HepG2 (cell line): ENCODE measurements around the gene VAPA. TPM values are rescaled to one million over a fixed set of nuclear protein-coding genes. Genes with fewer than 3 reads are reported as not detected.

Experiments
- ATAC-seq: fragments of 200-7000 bp; cut with Tn5 transposase; 3 replicates; pipeline ENCODE4 v1.9.1; 2020; ENCODE audit warnings: mild to moderate bottlenecking, moderate library complexity
- BruUV-seq: library from RNA; stranded (reverse); fragments of 400-500 nt; replicated peaks from 2 replicates; lab custom pipeline; 2021; lab: Mats Ljungman, UMichigan
- CTCF ChIA-PET: fragments of 300-600 bp; formaldehyde crosslinking; extraction: SDS; loops from one replicate; lab custom pipeline; 2021; ENCODE audit warnings: low total read pairs, inconsistent platforms, low intra/inter-chr PET ratio; lab: Yijun Ruan, JAX
- POLR2A ChIA-PET: fragments of 350-600 bp; sonication (Branson Sonifier 250); formaldehyde crosslinking; loops from one replicate; lab custom pipeline; 2020; ENCODE audit warnings: antibody characterized with exemption, inconsistent platforms; lab: Yijun Ruan, JAX
- DNase-seq: peaks from one replicate; pipeline ENCODE4 v3.0.0-alpha.2; 2015; ENCODE audit warnings: low spot score
- FAIRE-seq: peaks from 3 replicates; lab custom pipeline; 2011; peaks lifted over from hg19 to GRCh38; lab: Jason Lieb, UNC
- H2AFZ ChIP-seq: one replicate; pipeline ENCODE4 v1.6.1; 2011; ENCODE audit warnings: low read length, inconsistent platforms
- H3K27ac ChIP-seq: fragments of 300-600 bp; 3 replicates; pipeline ENCODE4 v1.8.0; 2011; ENCODE audit warnings: mixed run types, mild to moderate bottlenecking, mixed read lengths, low read length, inconsistent platforms; ENCODE audit not compliant: insufficient read depth; ENCODE audit errors: extremely low read length
- H3K27me3 ChIP-seq, 2 experiments: fragments of 200-600 bp in 1 of 2; 2 replicates in 1 of 2; 3 replicates in 1 of 2; pipeline versions ENCODE4 v1.6.0 to v1.8.0; 2011; ENCODE audit warnings: low read length in 2 of 2, mild to moderate bottlenecking in 2 of 2, moderate library complexity in 2 of 2, inconsistent platforms in 1 of 2; ENCODE audit not compliant: insufficient read depth in 2 of 2, control insufficient read depth in 1 of 2
- H3K36me3 ChIP-seq, 2 experiments: fragments of 200-600 bp in 1 of 2; replicated peaks in 1 of 2; 2 replicates in 1 of 2; 3 replicates in 1 of 2; pipeline versions ENCODE4 v1.5.1 to v1.8.0; 2011; ENCODE audit warnings: low read length in 2 of 2, inconsistent platforms in 1 of 2; ENCODE audit not compliant: insufficient read depth in 2 of 2, control insufficient read depth in 1 of 2
- H3K4me1 ChIP-seq: 2 replicates; pipeline ENCODE4 v1.5.1; 2012; ENCODE audit warnings: low read length, inconsistent platforms; ENCODE audit not compliant: insufficient read depth
- H3K4me2 ChIP-seq: 2 replicates; pipeline ENCODE4 v1.6.0; 2011; ENCODE audit warnings: low read depth, low read length, inconsistent platforms
- H3K4me3 ChIP-seq, 3 experiments: fragments of 200-600 bp in 1 of 3; sonication (generic), shearing (Covaris generic) in 1 of 3; replicated peaks in 1 of 3; 2 replicates each; pipeline ENCODE4 v1.5.1; 2011 to 2016; ENCODE audit warnings: low read length in 3 of 3, inconsistent platforms in 2 of 3, low read depth in 2 of 3, mild to moderate bottlenecking in 2 of 3, control low read depth in 1 of 3, mixed read lengths in 1 of 3; ENCODE audit not compliant: insufficient read depth in 1 of 3
- H3K79me2 ChIP-seq: one replicate; pipeline ENCODE4 v1.6.1; 2011; ENCODE audit warnings: low read length, inconsistent platforms; ENCODE audit not compliant: insufficient read depth
- H3K9ac ChIP-seq: 2 replicates; pipeline ENCODE4 v1.6.0; 2011; ENCODE audit warnings: mild to moderate bottlenecking, low read depth, low read length, inconsistent platforms; ENCODE audit not compliant: insufficient read depth
- H3K9me3 ChIP-seq: 2 replicates; pipeline ENCODE4 v1.5.1; 2012; ENCODE audit warnings: mild to moderate bottlenecking, low read length
- H4K20me1 ChIP-seq: 2 replicates; pipeline ENCODE4 v1.6.0; 2011; ENCODE audit warnings: inconsistent platforms, mild to moderate bottlenecking, low read length, moderate library complexity; ENCODE audit not compliant: insufficient read depth
- ATF7-NPFF ChIP-seq: sonication (generic); formaldehyde crosslinking; IDR thresholded peaks from 2 replicates; pipeline ENCODE4 v1.8.1; 2023; ENCODE audit warnings: mild to moderate bottlenecking, low read depth, missing genetic modification reagents, moderate library complexity
- FIP1L1 ChIP-seq: fragments of 200-400 bp; formaldehyde crosslinking; IDR thresholded peaks from 2 replicates; pipeline ENCODE4 v1.6.1; 2018; ENCODE audit warnings: low read depth, mild to moderate bottlenecking, low read length, moderate library complexity, borderline replicate concordance; ENCODE audit not compliant: insufficient read depth
- MXD1 ChIP-seq: sonication (generic); formaldehyde crosslinking; IDR thresholded peaks from 2 replicates; pipeline ENCODE4 v1.4.0; 2020; ENCODE audit warnings: mild to moderate bottlenecking, missing genetic modification reagents
- PRDM10 ChIP-seq: sonication (generic); formaldehyde crosslinking; IDR thresholded peaks from 2 replicates; pipeline ENCODE4 v1.4.0; 2020; ENCODE audit warnings: low read depth, missing genetic modification reagents
- SAP130 ChIP-seq: IDR thresholded peaks from 2 replicates; pipeline ENCODE4 v1.6.1; 2016; ENCODE audit warnings: low read depth
- SNAPC5 ChIP-seq: sonication (generic); formaldehyde crosslinking; IDR thresholded peaks from 2 replicates; pipeline ENCODE4 v1.8.1; 2023; ENCODE audit warnings: mild to moderate bottlenecking, missing genetic modification reagents, borderline replicate concordance
- YEATS4 ChIP-seq: sonication (generic); formaldehyde crosslinking; IDR thresholded peaks from 2 replicates; pipeline ENCODE4 v1.4.0; 2020; ENCODE audit warnings: missing genetic modification reagents, borderline replicate concordance
- ZC3H13 ChIP-seq: sonication (generic); formaldehyde crosslinking; IDR thresholded peaks from 2 replicates; pipeline ENCODE4 v1.8.1; 2023; ENCODE audit warnings: mild to moderate bottlenecking, missing genetic modification reagents, moderate library complexity
- ZNF224 ChIP-seq: sonication (generic); formaldehyde crosslinking; IDR thresholded peaks from 2 replicates; pipeline ENCODE4 v1.5.0; 2020; ENCODE audit warnings: mild to moderate bottlenecking, missing genetic modification reagents
- ZNF235 ChIP-seq: sonication (generic); formaldehyde crosslinking; IDR thresholded peaks from 2 replicates; pipeline ENCODE4 v1.8.1; 2023; ENCODE audit warnings: mild to moderate bottlenecking, missing genetic modification reagents, borderline replicate concordance
- ZNF333 ChIP-seq: sonication (generic); formaldehyde crosslinking; IDR thresholded peaks from 2 replicates; pipeline ENCODE4 v1.4.0; 2020; ENCODE audit warnings: mild to moderate bottlenecking, missing genetic modification reagents, borderline replicate concordance
- ZNF441 ChIP-seq: sonication (generic); formaldehyde crosslinking; IDR thresholded peaks from 2 replicates; pipeline ENCODE4 v1.7.0; 2021; ENCODE audit warnings: missing genetic modification reagents, borderline replicate concordance
- ZNF546 ChIP-seq: sonication (generic); formaldehyde crosslinking; conservative IDR thresholded peaks from 2 replicates; pipeline ENCODE4 v1.8.1; 2023; ENCODE audit warnings: mild to moderate bottlenecking, missing genetic modification reagents
- ZNF709 ChIP-seq: sonication (generic); formaldehyde crosslinking; IDR thresholded peaks from 2 replicates; pipeline ENCODE4 v1.5.0; 2020; ENCODE audit warnings: mild to moderate bottlenecking, missing genetic modification reagents
- ZNF710 ChIP-seq: sonication (generic); formaldehyde crosslinking; IDR thresholded peaks from 2 replicates; pipeline ENCODE4 v1.5.0; 2020; ENCODE audit warnings: mild to moderate bottlenecking, missing genetic modification reagents, borderline replicate concordance
- ZNF776 ChIP-seq: sonication (generic); formaldehyde crosslinking; IDR thresholded peaks from 2 replicates; pipeline ENCODE4 v1.4.0; 2020; ENCODE audit warnings: mild to moderate bottlenecking, missing genetic modification reagents
- WGBS: methylation state at CpG from one replicate; pipeline ENCODE4 v1.1.6; 2017; ENCODE audit warnings: low lambda C conversion rate; 5-methylcytosine and 5-hydroxymethylcytosine counted together
- in situ Hi-C: cut with HindIII; loops from 2 replicates; pipeline ENCODE4 v1.10.0; 2017; ENCODE audit warnings: low pct_unique_long_range_greater_than_20kb; ENCODE audit not compliant: extremely low pct_ligation_motif_present
- intact Hi-C: fragments of 100-400 bp; cut with micrococcal nuclease; formaldehyde crosslinking; loops from one replicate; pipeline ENCODE4 v1.10.0; 2022; ENCODE audit not compliant: unreplicated experiment
- polyA plus RNA-seq, 8 experiments: library from polyadenylated mRNA; depleted of rRNA in 3 of 8; stranded (reverse) in 7 of 8; unstranded in 1 of 8; fragments of >200 nt; fragmentation: Illumina TruSeq in 4 of 8; extraction: Trizol in 4 of 8; gene quantifications; 2 replicates each; pipeline versions ENCODE4 v1.2.1 to v1.2.3, GENCODE V29; 2011 to 2016; ENCODE audit warnings: low read depth in 4 of 8, missing spikeins in 1 of 8, mixed read lengths in 1 of 8; ENCODE audit not compliant: insufficient read depth in 1 of 8
- total RNA-seq, 5 experiments: library from RNA; depleted of rRNA; stranded (reverse); fragments of >200 nt; fragmentation: Illumina TruSeq; extraction: Trizol; gene quantifications; 2 replicates each; pipeline ENCODE4 v1.2.3, GENCODE V29; 2016; ENCODE audit warnings: low read depth in 1 of 5

VAPA gene
- total and polyA plus RNA-seq, 2 of the 13 experiments (the other 11 are each of a cell fraction or from before 2014, with no cell fraction given): 167 to 294 TPM

GRCh38 chr18:9914334-9914583 lies 443 bp downstream of the VAPA start:
- in situ Hi-C loops (no loop called here), intact Hi-C loops (loop anchor here (5.0 kb wide), 1 partner anchor 302 kb away; the partner anchor contains the start of gene PPP4R1)
- 12% methylated on average over 5 of the region's 35 CpGs for WGBS
- TF ChIP-seq FIP1L1: no peak
- TF ChIP-seq ZC3H13 (CRISPR knock-in tag): no peak
- TF ChIP-seq ZNF235: peak; percentile 70; the same call in 1 of the 2 replicates
- TF ChIP-seq ZNF333 (CRISPR knock-in tag): peak; percentile 4; the same call in 1 of the 2 replicates
- 0 out of 2 replicates have a peak, but pooled peaks have one; percentile 18 for TF ChIP-seq ATF7-NPFF
- TF ChIP-seq MXD1 (CRISPR knock-in tag): 0 out of 2 replicates have a peak, but pooled peaks have one; percentile 14
- 0 out of 2 replicates have a peak, but pooled peaks have one; percentile 8 for TF ChIP-seq ZNF710
- TF ChIP-seq ZNF224 (CRISPR knock-in tag): 0 out of 2 replicates have a peak, but pooled peaks have one; percentile 2
- TF ChIP-seq SNAPC5: 0 out of 2 replicates have a peak, but pooled peaks have one; percentile 11
- 0 out of 2 replicates have a peak, but pooled peaks have one; percentile 15 for TF ChIP-seq YEATS4 (CRISPR knock-in tag)
- no peak for TF ChIP-seq PRDM10 (CRISPR knock-in tag)
- no peak for TF ChIP-seq SAP130 (CRISPR knock-in tag)
- TF ChIP-seq ZNF546 (CRISPR knock-in tag): 0 out of 2 replicates have a peak, but pooled peaks have one; percentile 27
- TF ChIP-seq ZNF441 (CRISPR knock-in tag): peak; percentile 6; the same call in 1 of the 2 replicates
- 0 out of 2 replicates have a peak, but pooled peaks have one; percentile 49 for TF ChIP-seq ZNF776
- no peak for TF ChIP-seq ZNF709
- no peak for DNase-seq
- Histone ChIP-seq H3K27me3 (no peaks in the 10 kb centered on the region; a peak in 1 of 5 replicates), H3K9ac (peak overlapping the region; percentile 97), H3K4me3 (peak overlapping the region; percentile 81 to 98 (median 96)), H3K36me3 (no peaks in the 10 kb centered on the region), H3K27ac (peak overlapping the region; percentile 96), H3K9me3 (no peaks in the 10 kb centered on the region), H3K4me1 (peaks cover 42% of the 10 kb centered on the region), H3K79me2 (peaks cover 51% of the 10 kb centered on the region), H4K20me1 (peaks cover 45% of the 10 kb centered on the region), H2AFZ (no peak overlapping the region), H3K4me2 (peak overlapping the region; percentile 16; the same call in 1 of the 2 replicates)
- BruUV-seq: no TSS peak
- ATAC-seq: no peak
- CTCF ChIA-PET: no interaction called here
- POLR2A ChIA-PET: interaction anchor here (1.0 to 2.9 kb wide), 11 partner anchors 8 to 302 kb away, joined by 3 to 25 read pairs (median 5); no protein-coding TSS in a partner anchor
- no peak for FAIRE-seq
